Gastrocnemius medialis (tissue), 4 donors: Measurements from ENCODE around the gene ACYP2.
"Not testable (repeated sequence)": the region's sequence is repeated elsewhere in the genome, so short reads cannot be mapped to it uniquely, and the experiment has no call there.

Experiments
- CTCF ChIP-seq, 5 experiments: fragments of 450-650 bp in 3 of 5; fragments of 200-600 bp in 2 of 5; sonication (generic) in 2 of 5; IDR thresholded peaks in 4 of 5; conservative IDR thresholded peaks in 1 of 5; 1 replicate in 4 of 5; 2 replicates in 1 of 5; pipeline ENCODE4 v1.5.1; 2016 to 2019; ENCODE audit warnings: antibody characterized with exemption in 5 of 5, mild to moderate bottlenecking in 3 of 5, moderate library complexity in 3 of 5
- POLR2A ChIP-seq, 2 donors: fragments of 450-650 bp; IDR thresholded peaks; one replicate each; pipeline ENCODE4 v1.6.1; 2017; ENCODE audit warnings: antibody characterized with exemption in 2 of 2, mild to moderate bottlenecking in 2 of 2, moderate library complexity in 2 of 2

GRCh38 chr2:54114479-54114878, 936 bp upstream of the ACYP2 start:
- not testable (repeated sequence) for TF ChIP-seq CTCF (IDR thresholded peaks at IDR 0.05 in 4 of 5, conservative IDR thresholded peaks at IDR 0.05 in 1 of 5); POLR2A (IDR thresholded peaks at IDR 0.05)
